ENCODE measurements around the gene PRDM12.

GRCh38 chr9:130640681-130641080 is 23.7 kb upstream of the PRDM12 start:
- TF ChIP-seq POLR2AphosphoS5 (IDR thresholded peaks at IDR 0.05; ENCODE audit: borderline replicate concordance, low read depth, low read length) (no peak), EZH2 (IDR thresholded peaks at IDR 0.05) (no peak)
